ENCODE results near the gene RARB.

Gene RARB

DNA sequence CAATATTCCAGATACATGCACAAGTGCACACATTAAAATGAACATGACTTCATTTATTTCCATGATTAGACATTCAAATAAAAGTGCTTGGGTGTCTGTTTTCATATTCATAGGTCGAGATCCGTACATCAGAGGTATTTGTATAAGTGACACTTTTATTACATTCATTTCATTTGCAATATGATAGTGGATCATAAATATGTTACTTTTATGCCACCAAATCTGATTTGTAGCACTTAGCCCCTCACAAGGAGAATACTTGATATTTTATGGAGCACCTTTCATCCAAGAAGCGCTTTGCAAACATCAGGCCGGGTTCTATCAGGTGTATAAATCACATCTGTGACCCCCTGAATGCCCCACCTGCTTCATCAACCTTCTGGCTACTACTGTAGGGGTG, 136.0 kb downstream of the RARB start:
- TF ChIP-seq, protein P1, sequence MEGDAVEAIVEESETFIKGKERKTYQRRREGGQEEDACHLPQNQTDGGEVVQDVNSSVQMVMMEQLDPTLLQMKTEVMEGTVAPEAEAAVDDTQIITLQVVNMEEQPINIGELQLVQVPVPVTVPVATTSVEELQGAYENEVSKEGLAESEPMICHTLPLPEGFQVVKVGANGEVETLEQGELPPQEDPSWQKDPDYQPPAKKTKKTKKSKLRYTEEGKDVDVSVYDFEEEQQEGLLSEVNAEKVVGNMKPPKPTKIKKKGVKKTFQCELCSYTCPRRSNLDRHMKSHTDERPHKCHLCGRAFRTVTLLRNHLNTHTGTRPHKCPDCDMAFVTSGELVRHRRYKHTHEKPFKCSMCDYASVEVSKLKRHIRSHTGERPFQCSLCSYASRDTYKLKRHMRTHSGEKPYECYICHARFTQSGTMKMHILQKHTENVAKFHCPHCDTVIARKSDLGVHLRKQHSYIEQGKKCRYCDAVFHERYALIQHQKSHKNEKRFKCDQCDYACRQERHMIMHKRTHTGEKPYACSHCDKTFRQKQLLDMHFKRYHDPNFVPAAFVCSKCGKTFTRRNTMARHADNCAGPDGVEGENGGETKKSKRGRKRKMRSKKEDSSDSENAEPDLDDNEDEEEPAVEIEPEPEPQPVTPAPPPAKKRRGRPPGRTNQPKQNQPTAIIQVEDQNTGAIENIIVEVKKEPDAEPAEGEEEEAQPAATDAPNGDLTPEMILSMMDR (IDR thresholded peaks at IDR 0.05; ENCODE audit: low read depth, low read length, missing control alignments) = no peak
- no peak for DNase-seq (ENCODE audit: low read depth)
- H3K4me3 ChIP-seq (ENCODE audit: low read depth, low read length) = no peak overlapping the region

DNA sequence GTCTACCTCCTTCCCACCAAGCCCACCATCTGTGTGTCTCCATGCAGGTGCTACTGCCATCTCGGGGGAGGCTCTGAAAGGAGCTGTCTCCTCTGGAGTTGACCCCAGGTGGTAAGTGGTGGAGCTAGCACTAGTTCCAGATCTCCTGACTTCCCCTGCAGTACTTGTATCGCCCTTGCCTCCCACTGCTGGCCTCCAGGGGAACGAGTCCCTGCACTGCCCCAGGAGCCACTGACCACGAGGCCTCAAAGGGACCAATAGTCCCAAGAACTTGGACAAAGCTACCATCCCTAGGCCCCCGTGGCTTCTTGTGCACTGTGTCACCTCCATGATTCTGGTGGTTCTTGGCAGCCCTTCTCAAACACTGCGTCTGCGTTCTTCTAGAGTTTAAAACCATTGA, 137.7 kb downstream of the RARB start:
- TF ChIP-seq, protein P1 (IDR thresholded peaks at IDR 0.05; ENCODE audit: low read depth, low read length, missing control alignments) = no peak
- DNase-seq (ENCODE audit: low read depth) = no peak
- H3K4me3 ChIP-seq (ENCODE audit: low read depth, low read length) = no peak overlapping the region

DNA sequence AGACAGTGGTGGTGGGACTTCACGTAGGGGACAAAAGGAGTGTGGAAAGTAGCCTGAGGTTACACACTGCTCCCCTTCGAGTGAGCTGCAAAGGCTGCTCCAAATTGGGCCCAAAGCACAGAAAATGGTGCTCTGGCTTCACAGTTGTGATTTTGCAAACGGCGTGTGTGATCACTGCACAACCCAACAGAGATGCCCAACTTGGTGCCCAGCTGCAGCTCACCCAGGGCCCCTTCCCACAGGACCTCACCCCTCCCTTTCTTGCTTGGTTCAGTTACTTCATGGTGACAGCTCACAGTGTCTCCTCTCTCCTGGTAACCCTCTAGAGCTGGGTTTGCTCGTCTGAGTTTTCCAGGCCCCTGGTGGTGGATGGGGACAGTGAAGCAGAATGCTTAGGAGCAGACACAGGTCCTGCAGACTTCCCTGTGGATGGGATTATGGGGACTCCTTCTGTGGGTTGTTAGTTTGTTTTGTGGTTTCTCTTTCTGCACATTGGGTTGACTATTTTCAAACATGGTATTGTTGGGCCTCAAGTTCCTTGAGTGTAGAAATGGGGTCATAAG, 138.4 kb downstream of the RARB start:
- DNase-seq (ENCODE audit: low read depth) = no peak
- TF ChIP-seq, protein P1 (IDR thresholded peaks at IDR 0.05; ENCODE audit: low read depth, low read length, missing control alignments) = no peak
- no peak overlapping the region for H3K4me3 ChIP-seq (ENCODE audit: low read depth, low read length)

DNA sequence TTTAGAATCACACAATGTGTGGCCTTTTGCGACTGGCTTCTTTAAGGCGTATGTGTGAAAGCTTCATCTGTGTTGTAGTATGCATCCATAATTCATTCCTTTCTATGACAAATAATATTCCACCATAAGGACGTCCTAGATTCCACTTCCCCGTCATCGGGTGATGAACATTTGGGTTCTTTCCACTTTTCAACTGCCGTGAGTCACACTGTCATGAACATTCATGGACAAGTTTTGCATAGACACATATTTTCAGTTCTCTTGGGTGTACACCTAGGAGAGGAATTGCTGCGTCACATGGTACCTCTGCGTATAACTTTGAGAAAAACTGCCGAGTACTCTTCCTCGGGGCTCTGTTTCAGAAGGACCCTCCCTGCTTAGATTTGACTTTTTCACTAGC, 139.3 kb downstream of the RARB start:
- TF ChIP-seq, protein P1 (IDR thresholded peaks at IDR 0.05; ENCODE audit: low read depth, low read length, missing control alignments) = no peak
- no peak for DNase-seq (ENCODE audit: low read depth)

DNA sequence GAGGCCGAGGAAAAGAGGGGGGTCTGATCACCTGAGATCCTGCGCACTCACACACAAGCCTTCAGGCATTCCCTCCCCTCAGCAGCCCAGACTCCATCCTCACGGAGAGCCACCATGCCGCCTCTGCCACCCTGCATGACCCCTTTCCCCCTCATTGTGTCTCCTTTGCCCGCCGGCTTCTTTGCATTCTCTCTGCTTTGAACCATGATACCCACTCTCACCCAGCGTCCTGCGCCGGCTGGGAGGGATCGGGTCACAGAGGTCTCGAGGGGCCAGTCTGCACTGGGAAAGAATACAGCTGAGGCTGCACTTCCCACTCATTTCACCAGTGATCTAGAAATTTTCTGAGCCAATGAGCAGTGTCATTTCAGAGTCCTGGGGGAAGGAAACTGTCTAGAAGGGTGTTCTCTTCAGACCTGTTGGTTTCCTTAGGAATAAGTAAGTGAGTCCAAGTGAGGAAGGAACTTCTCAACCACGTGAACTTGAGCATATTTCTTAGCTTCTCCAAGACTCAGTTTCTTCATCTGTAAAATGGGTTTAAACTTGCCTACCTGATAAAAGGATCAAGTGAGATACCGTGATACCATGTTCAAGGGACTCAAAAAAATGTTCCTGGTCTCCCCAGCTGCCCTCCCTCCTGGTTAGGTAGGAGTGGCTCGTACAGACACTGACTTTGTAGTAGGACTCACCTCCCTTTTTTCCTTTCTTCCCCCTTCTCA, 139.9 kb downstream of the RARB start:
- DNase-seq (ENCODE audit: low read depth) = no peak
- no peak overlapping the region for H3K4me3 ChIP-seq (ENCODE audit: low read depth, low read length)
- TF ChIP-seq, protein P1 (IDR thresholded peaks at IDR 0.05; ENCODE audit: low read depth, low read length, missing control alignments) = no peak

More for the DNA sequence above, 139.3 kb downstream of the RARB start:
- no peak overlapping the region for H3K4me3 ChIP-seq (ENCODE audit: low read depth, low read length)

DNA sequence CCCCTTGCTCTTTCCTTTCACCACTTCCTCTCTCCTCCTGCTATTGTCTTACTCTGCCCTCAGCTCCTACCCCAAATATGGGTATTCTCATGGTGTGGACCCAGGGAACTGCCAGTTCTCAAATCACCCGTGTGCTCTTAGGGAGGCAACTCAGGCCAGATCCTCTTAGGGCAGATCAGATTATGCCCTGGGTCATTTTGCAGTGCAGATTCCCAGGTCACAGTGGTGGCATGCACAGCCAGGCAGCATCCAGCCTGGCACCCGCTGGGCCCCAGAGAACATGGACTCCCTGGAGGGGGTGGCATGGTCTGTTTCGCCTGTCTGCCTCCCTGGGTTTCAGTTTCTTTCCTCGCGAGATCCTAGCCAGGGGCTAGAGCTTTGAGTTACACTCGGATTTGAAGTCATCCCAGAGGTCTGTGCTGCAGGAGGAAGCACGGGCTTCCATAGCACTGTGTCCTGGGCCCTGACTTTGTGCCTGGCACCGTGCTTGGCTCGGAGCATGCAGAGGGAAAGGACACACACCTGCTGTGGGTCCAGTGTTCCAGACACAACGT, 140.5 kb downstream of the RARB start:
- TF ChIP-seq, protein P1 (IDR thresholded peaks at IDR 0.05; ENCODE audit: low read depth, low read length, missing control alignments) = no peak
- DNase-seq (ENCODE audit: low read depth) = no peak
- H3K4me3 ChIP-seq (ENCODE audit: low read depth, low read length) = no peak overlapping the region

All from GM12864 (cell line).